ENCODE data around the gene SCG3. TPM values are rescaled to one million over a fixed set of nuclear protein-coding genes. Genes with fewer than 3 reads are reported as not detected.
A peak's percentile ranks its signal among the peaks of the same experiment; 100 is the strongest.

SCG3 gene
- total and polyA plus RNA-seq, 2 of the 13 experiments (the other 11 are each of a cell fraction or from before 2014, with no cell fraction given), result not detected

DNA sequence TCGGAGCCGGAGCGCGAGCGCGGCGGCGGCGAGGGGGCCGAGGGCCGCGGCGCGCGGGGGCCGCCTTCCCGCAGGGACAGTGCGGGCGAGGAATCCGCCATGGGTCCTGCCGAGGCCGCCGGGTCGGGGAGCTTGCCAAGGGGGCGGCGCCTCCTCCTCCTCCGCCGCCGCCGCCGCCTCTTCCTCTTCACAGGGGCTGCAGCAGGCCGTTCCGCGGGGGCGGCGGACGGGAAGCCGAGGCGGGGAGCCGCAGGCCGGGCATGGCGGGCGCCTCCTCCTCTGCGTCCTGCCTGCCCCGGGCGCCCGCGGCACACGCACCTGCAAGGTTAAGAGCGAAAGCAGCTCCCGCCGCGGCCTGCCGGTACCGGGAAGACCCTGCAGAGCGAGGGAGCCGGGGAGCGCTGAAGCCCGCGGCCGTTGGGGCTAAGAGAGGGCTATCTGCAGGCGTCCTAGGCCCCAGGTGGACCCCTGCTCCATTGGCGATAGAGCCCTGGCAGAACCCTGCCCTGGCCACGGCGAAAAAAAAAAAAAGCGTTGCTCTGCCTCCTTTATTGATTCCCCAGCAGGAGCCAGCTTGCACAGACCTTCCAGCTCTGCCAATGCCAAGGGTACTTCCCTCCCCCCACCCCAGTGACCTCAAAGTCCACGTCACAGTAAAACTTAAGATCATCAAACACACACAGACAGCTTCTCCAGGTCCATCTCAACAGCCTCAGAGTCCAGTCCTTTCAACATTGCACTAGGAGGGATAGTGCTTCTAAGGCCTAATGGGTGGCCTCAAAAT is 56.4 kb downstream of the SCG3 start, which contains the start of gene LYSMD2 (continued):
- TF ChIP-seq ARNT2 (CRISPR knock-in tag; IDR thresholded peaks at IDR 0.05; ENCODE audit: low read depth), result peak; percentile 47; the same call in 1 of the 2 replicates
- no peak for TF ChIP-seq MAZ (IDR thresholded peaks at IDR 0.05; ENCODE audit: borderline replicate concordance, low read depth, low read length)
- 0 out of 2 replicates have a peak, but pooled peaks have one; percentile 20 for TF ChIP-seq MAZ (CRISPR knock-in tag; IDR thresholded peaks at IDR 0.05; ENCODE audit: low read depth)
- TF ChIP-seq SRY (CRISPR knock-in tag; IDR thresholded peaks at IDR 0.05), result 0 out of 2 replicates have a peak, but pooled peaks have one; percentile 30
- TF ChIP-seq, protein P1, sequence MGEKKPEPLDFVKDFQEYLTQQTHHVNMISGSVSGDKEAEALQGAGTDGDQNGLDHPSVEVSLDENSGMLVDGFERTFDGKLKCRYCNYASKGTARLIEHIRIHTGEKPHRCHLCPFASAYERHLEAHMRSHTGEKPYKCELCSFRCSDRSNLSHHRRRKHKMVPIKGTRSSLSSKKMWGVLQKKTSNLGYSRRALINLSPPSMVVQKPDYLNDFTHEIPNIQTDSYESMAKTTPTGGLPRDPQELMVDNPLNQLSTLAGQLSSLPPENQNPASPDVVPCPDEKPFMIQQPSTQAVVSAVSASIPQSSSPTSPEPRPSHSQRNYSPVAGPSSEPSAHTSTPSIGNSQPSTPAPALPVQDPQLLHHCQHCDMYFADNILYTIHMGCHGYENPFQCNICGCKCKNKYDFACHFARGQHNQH (CRISPR knock-in tag; IDR thresholded peaks at IDR 0.05), result no peak
- TF ChIP-seq RBFOX2 (IDR thresholded peaks at IDR 0.05; ENCODE audit: low read depth, low read length), result 0 out of 2 replicates have a peak, but pooled peaks have one; percentile 14
- TF ChIP-seq ATF7-NPFF (CRISPR knock-in tag; IDR thresholded peaks at IDR 0.05; ENCODE audit: low read depth), result no peak
- TF ChIP-seq, protein P2, sequence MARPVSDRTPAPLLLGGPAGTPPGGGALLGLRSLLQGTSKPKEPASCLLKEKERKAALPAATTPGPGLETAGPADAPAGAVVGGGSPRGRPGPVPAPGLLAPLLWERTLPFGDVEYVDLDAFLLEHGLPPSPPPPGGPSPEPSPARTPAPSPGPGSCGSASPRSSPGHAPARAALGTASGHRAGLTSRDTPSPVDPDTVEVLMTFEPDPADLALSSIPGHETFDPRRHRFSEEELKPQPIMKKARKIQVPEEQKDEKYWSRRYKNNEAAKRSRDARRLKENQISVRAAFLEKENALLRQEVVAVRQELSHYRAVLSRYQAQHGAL (CRISPR knock-in tag; IDR thresholded peaks at IDR 0.05; ENCODE audit: not compliant biosample characterization), result no peak
- 0 out of 2 replicates have a peak, but pooled peaks have one; percentile 47 for TF ChIP-seq TMF1 (CRISPR knock-in tag; IDR thresholded peaks at IDR 0.05; ENCODE audit: low read depth)
- TF ChIP-seq ZNF292 (CRISPR knock-in tag; IDR thresholded peaks at IDR 0.05; ENCODE audit: borderline replicate concordance, low read depth), result no peak
- TF ChIP-seq, protein P3, sequence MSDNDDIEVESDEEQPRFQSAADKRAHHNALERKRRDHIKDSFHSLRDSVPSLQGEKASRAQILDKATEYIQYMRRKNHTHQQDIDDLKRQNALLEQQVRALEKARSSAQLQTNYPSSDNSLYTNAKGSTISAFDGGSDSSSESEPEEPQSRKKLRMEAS (IDR thresholded peaks at IDR 0.05), result 0 out of 2 replicates have a peak, but pooled peaks have one; percentile 3
- TF ChIP-seq, protein P4, sequence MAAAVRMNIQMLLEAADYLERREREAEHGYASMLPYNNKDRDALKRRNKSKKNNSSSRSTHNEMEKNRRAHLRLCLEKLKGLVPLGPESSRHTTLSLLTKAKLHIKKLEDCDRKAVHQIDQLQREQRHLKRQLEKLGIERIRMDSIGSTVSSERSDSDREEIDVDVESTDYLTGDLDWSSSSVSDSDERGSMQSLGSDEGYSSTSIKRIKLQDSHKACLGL (CRISPR knock-in tag; IDR thresholded peaks at IDR 0.05), result 0 out of 2 replicates have a peak, but pooled peaks have one; percentile 9
- TF ChIP-seq, protein P5, sequence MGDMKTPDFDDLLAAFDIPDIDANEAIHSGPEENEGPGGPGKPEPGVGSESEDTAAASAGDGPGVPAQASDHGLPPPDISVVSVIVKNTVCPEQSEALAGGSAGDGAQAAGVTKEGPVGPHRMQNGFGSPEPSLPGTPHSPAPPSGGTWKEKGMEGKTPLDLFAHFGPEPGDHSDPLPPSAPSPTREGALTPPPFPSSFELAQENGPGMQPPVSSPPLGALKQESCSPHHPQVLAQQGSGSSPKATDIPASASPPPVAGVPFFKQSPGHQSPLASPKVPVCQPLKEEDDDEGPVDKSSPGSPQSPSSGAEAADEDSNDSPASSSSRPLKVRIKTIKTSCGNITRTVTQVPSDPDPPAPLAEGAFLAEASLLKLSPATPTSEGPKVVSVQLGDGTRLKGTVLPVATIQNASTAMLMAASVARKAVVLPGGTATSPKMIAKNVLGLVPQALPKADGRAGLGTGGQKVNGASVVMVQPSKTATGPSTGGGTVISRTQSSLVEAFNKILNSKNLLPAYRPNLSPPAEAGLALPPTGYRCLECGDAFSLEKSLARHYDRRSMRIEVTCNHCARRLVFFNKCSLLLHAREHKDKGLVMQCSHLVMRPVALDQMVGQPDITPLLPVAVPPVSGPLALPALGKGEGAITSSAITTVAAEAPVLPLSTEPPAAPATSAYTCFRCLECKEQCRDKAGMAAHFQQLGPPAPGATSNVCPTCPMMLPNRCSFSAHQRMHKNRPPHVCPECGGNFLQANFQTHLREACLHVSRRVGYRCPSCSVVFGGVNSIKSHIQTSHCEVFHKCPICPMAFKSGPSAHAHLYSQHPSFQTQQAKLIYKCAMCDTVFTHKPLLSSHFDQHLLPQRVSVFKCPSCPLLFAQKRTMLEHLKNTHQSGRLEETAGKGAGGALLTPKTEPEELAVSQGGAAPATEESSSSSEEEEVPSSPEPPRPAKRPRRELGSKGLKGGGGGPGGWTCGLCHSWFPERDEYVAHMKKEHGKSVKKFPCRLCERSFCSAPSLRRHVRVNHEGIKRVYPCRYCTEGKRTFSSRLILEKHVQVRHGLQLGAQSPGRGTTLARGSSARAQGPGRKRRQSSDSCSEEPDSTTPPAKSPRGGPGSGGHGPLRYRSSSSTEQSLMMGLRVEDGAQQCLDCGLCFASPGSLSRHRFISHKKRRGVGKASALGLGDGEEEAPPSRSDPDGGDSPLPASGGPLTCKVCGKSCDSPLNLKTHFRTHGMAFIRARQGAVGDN (CRISPR knock-in tag; IDR thresholded peaks at IDR 0.05), result peak; percentile 51
